Osteoblast (primary cell): Measurements from ENCODE around the gene BPIFB2. TPM values are rescaled to one million over a fixed set of nuclear protein-coding genes. Genes with fewer than 3 reads are reported as not detected.
A peak's percentile ranks its signal among the peaks of the same experiment; 100 is the strongest.

Source experiments
- DNase-seq: peaks from one replicate; pipeline ENCODE4 v3.0.0; 2011; ENCODE audit warnings: low spot score, mixed read lengths; ENCODE audit not compliant: insufficient read length; ENCODE audit errors: missing footprints
- H2AFZ ChIP-seq: 2 replicates; pipeline ENCODE4 v1.6.0; 2011; ENCODE audit warnings: mild to moderate bottlenecking, low read length
- H3K27ac ChIP-seq: 2 replicates; pipeline ENCODE4 v1.5.1; 2011; ENCODE audit warnings: mild to moderate bottlenecking, low read depth, low read length, moderate library complexity
- H3K27me3 ChIP-seq: 2 replicates; pipeline ENCODE4 v1.6.0; 2012; ENCODE audit warnings: mild to moderate bottlenecking, control low read depth, inconsistent platforms, low read length, moderate library complexity; ENCODE audit not compliant: insufficient read depth
- H3K36me3 ChIP-seq: 2 replicates; pipeline ENCODE4 v1.5.1; 2011; ENCODE audit warnings: mild to moderate bottlenecking, low read length, control low read depth, moderate library complexity; ENCODE audit not compliant: insufficient read depth
- H3K4me1 ChIP-seq: 2 replicates; pipeline ENCODE4 v1.5.1; 2011; ENCODE audit warnings: mild to moderate bottlenecking, low read length, control low read depth, moderate library complexity; ENCODE audit not compliant: insufficient read depth
- H3K4me2 ChIP-seq: 2 replicates; pipeline ENCODE4 v1.6.0; 2011; ENCODE audit warnings: mild to moderate bottlenecking, low read length; ENCODE audit not compliant: insufficient read depth
- H3K4me3 ChIP-seq: fragments of 200-600 bp; sonication (generic); 3 replicates; pipeline ENCODE4 v1.5.1; 2012; ENCODE audit warnings: mild to moderate bottlenecking, low read length, inconsistent platforms; ENCODE audit not compliant: insufficient read depth
- H3K79me2 ChIP-seq: 2 replicates; pipeline ENCODE4 v1.6.0; 2012; ENCODE audit warnings: mild to moderate bottlenecking, low read length, control low read depth, inconsistent platforms; ENCODE audit not compliant: insufficient read depth
- H3K9me3 ChIP-seq: 2 replicates; pipeline ENCODE4 v1.5.1; 2011; ENCODE audit warnings: low read depth, low read length, control low read depth
- H4K20me1 ChIP-seq: 2 replicates; pipeline ENCODE4 v1.6.0; 2012; ENCODE audit warnings: mild to moderate bottlenecking, low read length, control low read depth; ENCODE audit not compliant: insufficient read depth
- total RNA-seq: library from RNA; depleted of rRNA; stranded (reverse); fragments of >200 nt; gene quantifications from 2 replicates; pipeline ENCODE4 v1.2.3, GENCODE V29; 2012
- TF ChIP-seq, protein P1 (sequence below): IDR thresholded peaks from 2 replicates; pipeline ENCODE4 v1.5.1; 2011; ENCODE audit warnings: mild to moderate bottlenecking, low read depth, low read length, moderate library complexity; ENCODE audit errors: extremely low read depth

The BPIFB2 gene
- total RNA-seq, 1 donor, result not detected

DNA sequence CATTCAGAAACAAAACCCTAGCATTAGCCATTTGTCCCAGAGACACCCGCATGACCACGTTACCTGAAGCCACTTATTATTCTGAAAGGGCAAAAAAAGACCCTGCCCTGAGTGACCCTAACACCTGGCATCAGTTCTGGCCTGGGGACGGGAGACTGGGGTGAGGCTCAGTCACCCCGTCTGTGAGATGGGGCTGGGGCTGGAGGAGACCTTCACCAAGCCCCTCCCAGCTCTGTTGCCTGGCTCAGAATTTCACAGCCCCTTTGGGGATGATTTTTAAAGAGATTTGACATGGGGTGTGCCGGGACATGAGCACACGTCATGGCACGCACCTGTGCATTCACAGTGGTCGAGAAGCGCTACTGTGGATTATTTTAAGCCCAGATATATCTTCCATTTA lies 22.6 kb downstream of the BPIFB2 start:
- Histone ChIP-seq H3K4me3 (no peak overlapping the region), H3K27ac (no peak overlapping the region), H4K20me1 (no peaks in the 10 kb centered on the region), H3K27me3 (no peaks in the 10 kb centered on the region), H2AFZ (no peak overlapping the region), H3K36me3 (no peaks in the 10 kb centered on the region), H3K79me2 (no peaks in the 10 kb centered on the region), H3K4me2 (no peak overlapping the region), H3K9me3 (no peaks in the 10 kb centered on the region), H3K4me1 (no peaks in the 10 kb centered on the region)
- peak; percentile 46 for DNase-seq
- TF ChIP-seq, protein P1, sequence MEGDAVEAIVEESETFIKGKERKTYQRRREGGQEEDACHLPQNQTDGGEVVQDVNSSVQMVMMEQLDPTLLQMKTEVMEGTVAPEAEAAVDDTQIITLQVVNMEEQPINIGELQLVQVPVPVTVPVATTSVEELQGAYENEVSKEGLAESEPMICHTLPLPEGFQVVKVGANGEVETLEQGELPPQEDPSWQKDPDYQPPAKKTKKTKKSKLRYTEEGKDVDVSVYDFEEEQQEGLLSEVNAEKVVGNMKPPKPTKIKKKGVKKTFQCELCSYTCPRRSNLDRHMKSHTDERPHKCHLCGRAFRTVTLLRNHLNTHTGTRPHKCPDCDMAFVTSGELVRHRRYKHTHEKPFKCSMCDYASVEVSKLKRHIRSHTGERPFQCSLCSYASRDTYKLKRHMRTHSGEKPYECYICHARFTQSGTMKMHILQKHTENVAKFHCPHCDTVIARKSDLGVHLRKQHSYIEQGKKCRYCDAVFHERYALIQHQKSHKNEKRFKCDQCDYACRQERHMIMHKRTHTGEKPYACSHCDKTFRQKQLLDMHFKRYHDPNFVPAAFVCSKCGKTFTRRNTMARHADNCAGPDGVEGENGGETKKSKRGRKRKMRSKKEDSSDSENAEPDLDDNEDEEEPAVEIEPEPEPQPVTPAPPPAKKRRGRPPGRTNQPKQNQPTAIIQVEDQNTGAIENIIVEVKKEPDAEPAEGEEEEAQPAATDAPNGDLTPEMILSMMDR, result no peak

- Histone ChIP-seq H3K27ac (no peak overlapping the region), H3K79me2 (no peaks in the 10 kb centered on the region), H3K4me1 (no peaks in the 10 kb centered on the region), H3K27me3 (no peaks in the 10 kb centered on the region), H3K9me3 (no peaks in the 10 kb centered on the region), H3K4me2 (no peak overlapping the region), H3K36me3 (no peaks in the 10 kb centered on the region), H3K4me3 (no peak overlapping the region), H2AFZ (no peak overlapping the region), H4K20me1 (no peaks in the 10 kb centered on the region)
- TF ChIP-seq, protein P1, result no peak
- peak; percentile 65 for DNase-seq
These were observed 23.1 kb downstream of the BPIFB2 start for GRCh38 chr20:33030569-33030968.

GRCh38 chr20:33031531-33031930 lies 24.0 kb downstream of the BPIFB2 start, which contains the start of gene BPIFB6:
BPIFB6 (plus strand) TSS chr20:33031648; CDS start chr20:33031648, 0 bp downstream.
- H3K27me3 ChIP-seq, result no peaks in the 10 kb centered on the region
- H3K9me3 ChIP-seq, result no peaks in the 10 kb centered on the region
- H3K4me3 ChIP-seq, result no peak within 1 kb of the TSS
- no peak for DNase-seq
- TF ChIP-seq, protein P1, result no peak
- no peak within 1 kb of the TSS for H3K4me2 ChIP-seq
- no peak within 1 kb of the TSS for H3K27ac ChIP-seq
- H2AFZ ChIP-seq, result no peak within 1 kb of the TSS
- H3K36me3 ChIP-seq, result no peaks in the 10 kb centered on the region
- H3K4me1 ChIP-seq, result no peaks in the 10 kb centered on the region
- no peaks in the 10 kb centered on the region for H3K79me2 ChIP-seq
- no peaks in the 10 kb centered on the region for H4K20me1 ChIP-seq

DNA sequence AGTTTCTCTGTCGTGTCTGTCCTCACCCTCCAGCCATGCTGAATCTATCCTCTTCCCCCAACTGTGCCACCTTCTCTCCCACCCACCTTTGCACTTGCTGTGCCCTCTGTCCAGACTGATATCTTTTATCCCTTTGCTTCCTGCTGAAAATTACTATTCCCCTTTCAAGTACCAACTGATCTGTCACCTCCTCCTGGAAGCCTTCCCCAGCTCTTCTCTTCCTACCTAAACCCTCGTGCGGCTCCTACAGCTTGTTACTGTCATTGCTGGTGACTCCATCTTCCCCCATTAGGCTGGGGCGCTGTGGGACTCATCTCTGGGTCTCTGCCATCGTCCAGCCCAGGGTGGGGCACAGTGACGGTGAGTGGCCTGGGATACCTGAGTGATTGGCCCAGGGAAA lies 25.1 kb downstream of the BPIFB2 start:
- Histone ChIP-seq H3K4me1 (no peaks in the 10 kb centered on the region), H3K27me3 (no peaks in the 10 kb centered on the region), H3K27ac (no peak overlapping the region), H3K36me3 (no peaks in the 10 kb centered on the region), H3K4me3 (no peak overlapping the region), H3K79me2 (no peaks in the 10 kb centered on the region), H3K4me2 (no peak overlapping the region), H2AFZ (no peak overlapping the region), H4K20me1 (no peaks in the 10 kb centered on the region), H3K9me3 (no peaks in the 10 kb centered on the region)
- no peak for DNase-seq
- TF ChIP-seq, protein P1, result no peak
